Measurements from ENCODE around the gene ZNF248. TPM values are rescaled to one million over a fixed set of nuclear protein-coding genes. Genes with fewer than 3 reads are reported as not detected.

ZNF248 gene
- total RNA-seq, 1 donor from 2014 or later, result not detected

- H3K27me3 Mint-ChIP-seq (ENCODE audit: insufficient read depth, low read depth), result peaks cover 3% of the 10 kb centered on the region
- Histone ChIP-seq H2AFZ (replicated peaks) (no peak overlapping the region), H3K79me2 (ENCODE audit: low read depth) (no peaks in the 10 kb centered on the region), H3K9me3 (ENCODE audit: low read depth) (peaks cover 49% of the 10 kb centered on the region), H3K27ac (no peak overlapping the region), H3K4me1 (no peaks in the 10 kb centered on the region), H3K27me3 (no peaks in the 10 kb centered on the region), H3K9ac (no peak overlapping the region), H3F3A (ENCODE audit: low read depth) (no peaks in the 10 kb centered on the region), H4K20me1 (ENCODE audit: low read depth) (no peaks in the 10 kb centered on the region), H3K4me3 (no peak overlapping the region), H3K36me3 (no peaks in the 10 kb centered on the region), H3K4me2 (no peak overlapping the region)
- H3K27ac Mint-ChIP-seq, result no peak overlapping the region
- H3K4me1 Mint-ChIP-seq, result no peaks in the 10 kb centered on the region
- H3K36me3 Mint-ChIP-seq, result no peaks in the 10 kb centered on the region
- peaks cover 3% of the 10 kb centered on the region for H3K9me3 Mint-ChIP-seq
- DNase-seq (ENCODE audit: low spot score), result no peak
- H3K4me3 Mint-ChIP-seq, result no peak overlapping the region
- TF ChIP-seq EZH2phosphoT487 (IDR thresholded peaks at IDR 0.05) (no peak), CTCF (IDR thresholded peaks at IDR 0.05) (no peak), EZH2 (IDR thresholded peaks at IDR 0.05) (no peak)
These were observed 55.9 kb downstream of the ZNF248 start for GRCh38 chr10:37801557-37801956.

GRCh38 chr10:37794305-37794976 is 63.0 kb downstream of the ZNF248 start:
- Mint-ChIP-seq H3K36me3 (no peaks in the 10 kb centered on the region), H3K4me1 (no peaks in the 10 kb centered on the region), H3K4me3 (no peak overlapping the region), H3K27ac (no peak overlapping the region), H3K27me3 (ENCODE audit: insufficient read depth, low read depth) (peaks cover 2% of the 10 kb centered on the region), H3K9me3 (peaks cover 32% of the 10 kb centered on the region)
- Histone ChIP-seq H3K9me3 (ENCODE audit: low read depth) (peaks cover 32% of the 10 kb centered on the region), H3F3A (ENCODE audit: low read depth) (no peaks in the 10 kb centered on the region), H2AFZ (replicated peaks) (no peak overlapping the region), H3K79me2 (ENCODE audit: low read depth) (no peaks in the 10 kb centered on the region), H3K9ac (no peak overlapping the region), H3K4me3 (no peak overlapping the region), H3K4me1 (no peaks in the 10 kb centered on the region), H4K20me1 (ENCODE audit: low read depth) (no peaks in the 10 kb centered on the region), H3K27me3 (no peaks in the 10 kb centered on the region), H3K27ac (no peak overlapping the region), H3K4me2 (no peak overlapping the region), H3K36me3 (no peaks in the 10 kb centered on the region)
- no peak for DNase-seq (ENCODE audit: low spot score)
- no peak for TF ChIP-seq EZH2 (IDR thresholded peaks at IDR 0.05)
- TF ChIP-seq CTCF (IDR thresholded peaks at IDR 0.05), result no peak
- TF ChIP-seq EZH2phosphoT487 (IDR thresholded peaks at IDR 0.05), result no peak

GRCh38 chr10:37789590-37789989 is 67.8 kb downstream of the ZNF248 start:
- peaks cover 33% of the 10 kb centered on the region for H3K9me3 Mint-ChIP-seq
- no peaks in the 10 kb centered on the region for H4K20me1 ChIP-seq (ENCODE audit: low read depth)

More at GRCh38 chr10:37789590-37789989, 67.8 kb downstream of the ZNF248 start:
- H3K4me3 Mint-ChIP-seq, result no peak overlapping the region
- Histone ChIP-seq H3K4me3 (no peak overlapping the region), H3K79me2 (ENCODE audit: low read depth) (no peaks in the 10 kb centered on the region), H3F3A (ENCODE audit: low read depth) (no peaks in the 10 kb centered on the region), H3K9ac (no peak overlapping the region), H3K27me3 (no peaks in the 10 kb centered on the region), H3K4me2 (no peak overlapping the region), H3K4me1 (no peaks in the 10 kb centered on the region), H2AFZ (replicated peaks) (no peak overlapping the region), H3K36me3 (no peaks in the 10 kb centered on the region), H3K27ac (no peak overlapping the region), H3K9me3 (ENCODE audit: low read depth) (peaks cover 24% of the 10 kb centered on the region)
- no peaks in the 10 kb centered on the region for H3K4me1 Mint-ChIP-seq
- TF ChIP-seq EZH2phosphoT487 (IDR thresholded peaks at IDR 0.05) (no peak), EZH2 (IDR thresholded peaks at IDR 0.05) (no peak), CTCF (IDR thresholded peaks at IDR 0.05) (no peak)
- H3K36me3 Mint-ChIP-seq, result no peaks in the 10 kb centered on the region
- peaks cover 2% of the 10 kb centered on the region for H3K27me3 Mint-ChIP-seq (ENCODE audit: insufficient read depth, low read depth)
- no peak overlapping the region for H3K27ac Mint-ChIP-seq
- no peak for DNase-seq (ENCODE audit: low spot score)

All from neural progenitor cell (in vitro differentiated cells).